Parathyroid adenoma (tissue), 2 donors: ENCODE data around the gene ASMTL.
A peak's percentile ranks its signal among the peaks of the same experiment; 100 is the strongest.
"Not testable (repeated sequence)": the region's sequence is repeated elsewhere in the genome, so short reads cannot be mapped to it uniquely, and the experiment has no call there.

Source experiments
- H2AFZ ChIP-seq: fragments of 300-600 bp; sonication (generic); one replicate; pipeline ENCODE4 v1.7.0; 2017; ENCODE audit warnings: antibody characterized with exemption, mild to moderate bottlenecking
- H3K27ac ChIP-seq: fragments of 300-600 bp; sonication (generic); one replicate; pipeline ENCODE4 v1.7.0; 2017
- H3K27me3 ChIP-seq: fragments of 300-600 bp; sonication (generic); one replicate; pipeline ENCODE4 v1.7.0; 2017; ENCODE audit warnings: low read length; ENCODE audit not compliant: control insufficient read depth, insufficient read depth
- H3K36me3 ChIP-seq: fragments of 300-600 bp; sonication (generic); one replicate; pipeline ENCODE4 v1.7.0; 2017; ENCODE audit warnings: low read length; ENCODE audit not compliant: control insufficient read depth, insufficient read depth
- H3K4me1 ChIP-seq: fragments of 300-600 bp; sonication (generic); one replicate; pipeline ENCODE4 v1.7.0; 2017; ENCODE audit warnings: control low read depth
- H3K4me2 ChIP-seq: fragments of 300-600 bp; sonication (generic); one replicate; pipeline ENCODE4 v1.7.0; 2017; ENCODE audit warnings: low read length
- H3K4me3 ChIP-seq: fragments of 300-600 bp; sonication (generic); one replicate; pipeline ENCODE4 v1.7.0; 2017; ENCODE audit warnings: low read depth, low read length
- H3K79me2 ChIP-seq: fragments of 300-600 bp; sonication (generic); one replicate; pipeline ENCODE4 v1.7.0; 2017; ENCODE audit warnings: control low read depth
- H3K9ac ChIP-seq: fragments of 300-600 bp; sonication (generic); one replicate; pipeline ENCODE4 v1.7.0; 2017; ENCODE audit warnings: mild to moderate bottlenecking
- H3K9me3 ChIP-seq: fragments of 300-600 bp; sonication (generic); one replicate; pipeline ENCODE4 v1.7.0; 2017; ENCODE audit warnings: low read length; ENCODE audit not compliant: control insufficient read depth
- TF ChIP-seq, protein P1 (sequence below): fragments of 300-600 bp; sonication (generic); IDR thresholded peaks from one replicate; pipeline ENCODE4 v1.7.0; 2017; ENCODE audit warnings: antibody characterized with exemption, mild to moderate bottlenecking
- donor health status: primary hyperparathyroidism.

ASMTL gene

DNA sequence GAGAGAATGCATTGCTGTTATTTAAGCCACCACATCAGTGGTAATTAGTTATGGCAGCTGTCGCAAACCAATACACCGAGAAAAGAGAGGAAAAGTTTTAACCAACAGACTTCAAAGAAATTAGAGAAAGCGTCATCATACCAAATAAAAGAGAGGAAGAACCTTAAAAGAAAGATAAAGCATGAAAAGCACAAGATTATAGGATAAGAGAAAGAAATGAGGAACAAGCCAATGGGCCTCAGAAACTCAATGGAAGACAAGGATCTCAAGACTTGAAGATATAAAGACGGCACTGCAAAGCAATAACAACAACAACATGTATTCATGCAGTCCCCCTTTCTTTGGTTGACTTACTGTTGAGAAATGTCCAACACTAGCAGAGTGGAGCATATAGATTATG lies 22.8 kb upstream of the ASMTL start:
- H3K27me3 ChIP-seq = no peaks in the 10 kb centered on the region
- no peaks in the 10 kb centered on the region for H3K9me3 ChIP-seq
- TF ChIP-seq, protein P1, sequence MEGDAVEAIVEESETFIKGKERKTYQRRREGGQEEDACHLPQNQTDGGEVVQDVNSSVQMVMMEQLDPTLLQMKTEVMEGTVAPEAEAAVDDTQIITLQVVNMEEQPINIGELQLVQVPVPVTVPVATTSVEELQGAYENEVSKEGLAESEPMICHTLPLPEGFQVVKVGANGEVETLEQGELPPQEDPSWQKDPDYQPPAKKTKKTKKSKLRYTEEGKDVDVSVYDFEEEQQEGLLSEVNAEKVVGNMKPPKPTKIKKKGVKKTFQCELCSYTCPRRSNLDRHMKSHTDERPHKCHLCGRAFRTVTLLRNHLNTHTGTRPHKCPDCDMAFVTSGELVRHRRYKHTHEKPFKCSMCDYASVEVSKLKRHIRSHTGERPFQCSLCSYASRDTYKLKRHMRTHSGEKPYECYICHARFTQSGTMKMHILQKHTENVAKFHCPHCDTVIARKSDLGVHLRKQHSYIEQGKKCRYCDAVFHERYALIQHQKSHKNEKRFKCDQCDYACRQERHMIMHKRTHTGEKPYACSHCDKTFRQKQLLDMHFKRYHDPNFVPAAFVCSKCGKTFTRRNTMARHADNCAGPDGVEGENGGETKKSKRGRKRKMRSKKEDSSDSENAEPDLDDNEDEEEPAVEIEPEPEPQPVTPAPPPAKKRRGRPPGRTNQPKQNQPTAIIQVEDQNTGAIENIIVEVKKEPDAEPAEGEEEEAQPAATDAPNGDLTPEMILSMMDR = no peak

DNA sequence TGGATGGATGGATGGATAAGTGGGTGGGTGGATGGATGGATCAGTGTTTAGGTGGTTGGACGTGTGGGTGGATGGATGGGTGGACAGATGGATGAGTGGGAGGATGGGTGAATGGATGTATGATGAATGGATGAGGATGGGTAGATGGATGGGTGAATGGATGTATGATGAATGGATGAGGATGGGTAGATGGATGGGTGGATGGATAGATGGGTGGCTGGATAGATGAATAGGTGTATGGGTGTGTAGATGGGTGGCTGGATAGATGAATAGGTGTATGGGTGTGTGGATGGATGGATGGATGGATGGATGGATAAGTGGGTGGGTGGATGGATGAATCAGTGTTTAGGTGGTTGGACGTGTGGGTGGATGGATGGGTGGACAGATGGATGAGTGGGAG lies 21.9 kb upstream of the ASMTL start:
- H3K79me2 ChIP-seq, H3K4me3 ChIP-seq, H2AFZ ChIP-seq, H3K36me3 ChIP-seq, H3K27me3 ChIP-seq, H3K4me2 ChIP-seq, H3K9me3 ChIP-seq, H3K4me1 ChIP-seq, H3K27ac ChIP-seq, H3K9ac ChIP-seq: not testable (repeated sequence)

More for the DNA sequence above, 22.8 kb upstream of the ASMTL start:
- Histone ChIP-seq H3K27ac (no peak overlapping the region), H3K4me3 (no peak overlapping the region), H3K79me2 (no peaks in the 10 kb centered on the region), H3K9ac (no peak overlapping the region), H3K4me1 (no peaks in the 10 kb centered on the region), H3K4me2 (no peak overlapping the region), H3K36me3 (no peaks in the 10 kb centered on the region), H2AFZ (no peak overlapping the region)

DNA sequence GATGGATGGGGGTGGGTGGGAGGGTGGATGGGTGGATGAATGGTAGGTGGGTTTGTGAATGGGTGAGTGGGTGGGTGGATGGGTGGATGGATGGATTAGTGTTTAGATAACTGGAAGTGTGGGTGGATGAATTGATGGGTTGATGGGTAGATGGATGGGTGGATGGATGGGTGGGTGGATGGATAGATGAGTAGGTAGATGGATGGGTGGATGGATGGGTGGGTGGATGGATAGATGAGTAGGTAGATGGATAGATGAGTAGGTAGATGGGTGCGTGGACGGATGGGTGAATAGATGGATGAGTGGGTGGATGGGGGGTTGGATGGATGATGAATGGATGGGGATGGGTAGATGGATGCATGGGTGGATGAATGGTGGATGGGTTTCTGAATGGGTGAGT lies 20.3 kb upstream of the ASMTL start:
- Histone ChIP-seq H3K36me3 (no peaks in the 10 kb centered on the region), H3K4me3 (no peak overlapping the region), H3K9ac (no peak overlapping the region), H3K27ac (no peak overlapping the region), H3K9me3 (no peaks in the 10 kb centered on the region), H3K4me1 (no peaks in the 10 kb centered on the region), H3K27me3 (no peaks in the 10 kb centered on the region), H3K79me2 (no peaks in the 10 kb centered on the region), H2AFZ (no peak overlapping the region), H3K4me2 (no peak overlapping the region)
- TF ChIP-seq, protein P1 = no peak

DNA sequence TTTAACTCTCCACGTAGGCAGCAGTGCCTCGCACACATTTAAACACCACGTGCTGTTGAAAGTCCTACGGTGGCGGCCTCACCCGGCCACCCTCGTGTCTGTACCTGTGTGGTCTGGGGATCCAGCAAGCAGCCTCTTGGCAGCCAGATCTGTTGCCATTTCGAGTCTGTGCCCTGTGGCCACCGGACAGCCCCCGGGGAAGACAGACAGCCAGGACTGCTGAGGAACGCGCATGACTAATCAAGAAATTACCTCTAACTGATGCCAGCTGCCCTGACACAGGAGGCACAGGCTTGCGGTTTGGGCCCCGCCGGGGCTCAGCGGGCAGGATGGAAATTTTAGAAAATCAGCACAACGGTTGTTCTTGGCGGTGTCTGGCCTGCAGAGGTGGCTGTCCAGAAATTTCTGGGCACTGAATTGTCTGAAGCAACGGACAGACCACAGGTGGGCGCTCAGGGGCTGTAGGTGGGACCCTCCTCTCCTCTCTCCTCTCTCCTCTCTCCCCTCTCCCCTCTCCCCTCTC lies 15.6 kb upstream of the ASMTL start:
- H3K4me3 ChIP-seq = no peak overlapping the region
- no peaks in the 10 kb centered on the region for H3K27me3 ChIP-seq
- H3K27ac ChIP-seq = no peak overlapping the region

DNA sequence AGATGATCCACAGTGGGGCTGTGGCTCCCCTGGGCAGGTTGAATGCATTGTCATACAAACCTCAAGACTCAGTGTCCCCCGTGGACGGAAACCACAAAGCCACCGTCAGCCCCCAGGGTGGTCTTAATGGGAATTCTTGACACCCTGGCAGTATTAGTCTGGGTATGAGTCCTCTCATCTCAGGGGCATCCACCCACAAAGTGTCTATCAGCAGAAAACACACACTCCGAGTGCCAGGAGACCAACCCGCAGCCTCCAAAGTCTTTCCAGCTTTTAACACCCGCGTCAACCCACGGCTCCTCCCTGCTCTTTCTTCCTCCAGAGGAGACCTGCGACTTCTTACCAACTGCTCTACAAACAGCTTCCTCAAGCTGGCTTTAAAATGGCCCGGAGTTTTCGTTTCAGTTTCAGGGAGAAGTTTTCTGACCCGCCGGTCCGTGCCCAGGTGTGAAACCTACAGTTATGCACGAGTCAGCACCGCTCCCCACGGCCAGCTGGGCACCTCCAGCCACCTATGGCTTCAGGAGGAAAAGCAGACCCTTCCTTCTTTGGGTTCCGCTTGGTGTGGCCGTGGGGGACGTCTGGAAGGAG lies 14.4 kb upstream of the ASMTL start:
- no peak overlapping the region for H3K4me3 ChIP-seq

More for the DNA sequence above, 15.6 kb upstream of the ASMTL start:
- Histone ChIP-seq H3K4me1 (no peaks in the 10 kb centered on the region), H3K4me2 (no peak overlapping the region), H3K36me3 (no peaks in the 10 kb centered on the region), H3K9me3 (no peaks in the 10 kb centered on the region), H3K79me2 (no peaks in the 10 kb centered on the region), H2AFZ (no peak overlapping the region), H3K9ac (no peak overlapping the region)
- TF ChIP-seq, protein P1 = no peak

More for the DNA sequence above, 14.4 kb upstream of the ASMTL start:
- TF ChIP-seq, protein P1 = no peak
- Histone ChIP-seq H3K4me1 (no peaks in the 10 kb centered on the region), H3K4me2 (peak overlapping the region; percentile 28), H3K79me2 (no peaks in the 10 kb centered on the region), H2AFZ (no peak overlapping the region), H3K9me3 (no peaks in the 10 kb centered on the region), H3K9ac (no peak overlapping the region), H3K36me3 (no peaks in the 10 kb centered on the region), H3K27me3 (no peaks in the 10 kb centered on the region), H3K27ac (no peak overlapping the region)
